Measurements from ENCODE around the gene LRRC56. TPM values are rescaled to one million over a fixed set of nuclear protein-coding genes. Genes with fewer than 3 reads are reported as not detected.

Gene LRRC56
- total and polyA plus RNA-seq, 2 experiments from 2014 or later, result 2.5 to 4.5 TPM

- no peak overlapping the region for H3K27ac ChIP-seq
- peaks cover 18% of the 10 kb centered on the region for H3K4me1 ChIP-seq (ENCODE audit: low read depth)
- DNase-seq (ENCODE audit: low read depth in 1 of 2, low spot score in 1 of 2), result no peak
- H3K9me3 ChIP-seq (ENCODE audit: low read depth), result no peaks in the 10 kb centered on the region
- peaks cover 4% of the 10 kb centered on the region for H3K27me3 ChIP-seq
- peaks cover 5% of the 10 kb centered on the region for H3K36me3 ChIP-seq
- no peak for TF ChIP-seq CTCF (IDR thresholded peaks at IDR 0.05; ENCODE audit: low read depth, low read length)
- no peak overlapping the region for H3K4me3 ChIP-seq
Observed at GRCh38 chr11:563066-563811, 25.9 kb downstream of the LRRC56 start.

GRCh38 chr11:563812-564578 is 26.7 kb downstream of the LRRC56 start:
- Histone ChIP-seq H3K9me3 (ENCODE audit: low read depth) (no peaks in the 10 kb centered on the region), H3K36me3 (peaks cover 5% of the 10 kb centered on the region), H3K27me3 (no peaks in the 10 kb centered on the region), H3K27ac (no peak overlapping the region), H3K4me3 (no peak overlapping the region), H3K4me1 (ENCODE audit: low read depth) (peaks cover 18% of the 10 kb centered on the region)
- no peak for DNase-seq (ENCODE audit: low read depth in 1 of 2, low spot score in 1 of 2)
- TF ChIP-seq CTCF (IDR thresholded peaks at IDR 0.05; ENCODE audit: low read depth, low read length), result no peak

- DNase-seq (ENCODE audit: low read depth in 1 of 2, low spot score in 1 of 2), result no peak
- Histone ChIP-seq H3K9me3 (ENCODE audit: low read depth) (no peaks in the 10 kb centered on the region), H3K27ac (peak overlapping the region; percentile 76), H3K4me3 (no peak overlapping the region), H3K27me3 (no peaks in the 10 kb centered on the region), H3K4me1 (ENCODE audit: low read depth) (peaks cover 21% of the 10 kb centered on the region), H3K36me3 (peaks cover 5% of the 10 kb centered on the region)
- no peak for TF ChIP-seq CTCF (IDR thresholded peaks at IDR 0.05; ENCODE audit: low read depth, low read length)
Observed at GRCh38 chr11:565921-566509, 28.7 kb downstream of the LRRC56 start.

- Histone ChIP-seq H3K4me1 (ENCODE audit: low read depth) (peaks cover 21% of the 10 kb centered on the region), H3K4me3 (peak overlapping the region; percentile 95), H3K27ac (no peak overlapping the region), H3K36me3 (peaks cover 5% of the 10 kb centered on the region), H3K9me3 (ENCODE audit: low read depth) (no peaks in the 10 kb centered on the region), H3K27me3 (no peaks in the 10 kb centered on the region)
- DNase-seq (ENCODE audit: low read depth in 1 of 2, low spot score in 1 of 2), result no peak
- no peak for TF ChIP-seq CTCF (IDR thresholded peaks at IDR 0.05; ENCODE audit: low read depth, low read length)
Observed at GRCh38 chr11:567011-567628, 29.8 kb downstream of the LRRC56 start.

GRCh38 chr11:567629-568292 is 30.4 kb downstream of the LRRC56 start:
- Histone ChIP-seq H3K36me3 (peaks cover 5% of the 10 kb centered on the region), H3K9me3 (ENCODE audit: low read depth) (no peaks in the 10 kb centered on the region), H3K27me3 (no peaks in the 10 kb centered on the region), H3K4me3 (peak overlapping the region; percentile 95), H3K4me1 (ENCODE audit: low read depth) (peaks cover 21% of the 10 kb centered on the region), H3K27ac (peak overlapping the region; percentile 76)
- no peak for TF ChIP-seq CTCF (IDR thresholded peaks at IDR 0.05; ENCODE audit: low read depth, low read length)
- no peak for DNase-seq (ENCODE audit: low read depth in 1 of 2, low spot score in 1 of 2)

Data from cardiac muscle cell (in vitro differentiated cells and primary cell).